Neural progenitor cell (in vitro differentiated cells): ENCODE measurements around the gene SLC35E1.

Experiments
- CTCF ChIP-seq: fragments of 200-600 bp; sonication (generic); IDR thresholded peaks from 2 replicates; pipeline ENCODE4 v1.5.1; 2017; ENCODE audit warnings: antibody characterized with exemption, mild to moderate bottlenecking
- EZH2 ChIP-seq: fragments of 200-600 bp; sonication (generic); IDR thresholded peaks from 2 replicates; pipeline ENCODE4 v1.6.1; 2017; ENCODE audit warnings: antibody characterized with exemption, mild to moderate bottlenecking, moderate library complexity
- EZH2phosphoT487 ChIP-seq: fragments of 200-600 bp; sonication (generic); IDR thresholded peaks from 2 replicates; pipeline ENCODE4 v1.6.1; 2017; ENCODE audit warnings: antibody characterized with exemption

- TF ChIP-seq CTCF, result no peak
- TF ChIP-seq EZH2phosphoT487, result no peak
- no peak for TF ChIP-seq EZH2
Observed at GRCh38 chr19:16591803-16592556, 19.8 kb upstream of the SLC35E1 start.
